Measurements from ENCODE around the gene UTS2R. TPM values are rescaled to one million over a fixed set of nuclear protein-coding genes. Genes with fewer than 3 reads are reported as not detected.

The UTS2R gene
- 0.40 TPM for polyA plus RNA-seq (ENCODE audit: insufficient read length)
- long read RNA-seq, donor 1: 0 reads
- long read RNA-seq, donor 2: 0 reads
- long read RNA-seq, donor 3: 0 reads
- long read RNA-seq, donor 4: 0 reads
- long read RNA-seq, donor 5: 0 reads
- long read RNA-seq, donor 6, partial matches to known transcripts: 0 of 1 reads
- long read RNA-seq, donor 6, other reads (novel, unspliced or antisense): 0 of 1 reads
- long read RNA-seq, donor 7: 0 reads
- long read RNA-seq, donor 8: 0 reads

DNA sequence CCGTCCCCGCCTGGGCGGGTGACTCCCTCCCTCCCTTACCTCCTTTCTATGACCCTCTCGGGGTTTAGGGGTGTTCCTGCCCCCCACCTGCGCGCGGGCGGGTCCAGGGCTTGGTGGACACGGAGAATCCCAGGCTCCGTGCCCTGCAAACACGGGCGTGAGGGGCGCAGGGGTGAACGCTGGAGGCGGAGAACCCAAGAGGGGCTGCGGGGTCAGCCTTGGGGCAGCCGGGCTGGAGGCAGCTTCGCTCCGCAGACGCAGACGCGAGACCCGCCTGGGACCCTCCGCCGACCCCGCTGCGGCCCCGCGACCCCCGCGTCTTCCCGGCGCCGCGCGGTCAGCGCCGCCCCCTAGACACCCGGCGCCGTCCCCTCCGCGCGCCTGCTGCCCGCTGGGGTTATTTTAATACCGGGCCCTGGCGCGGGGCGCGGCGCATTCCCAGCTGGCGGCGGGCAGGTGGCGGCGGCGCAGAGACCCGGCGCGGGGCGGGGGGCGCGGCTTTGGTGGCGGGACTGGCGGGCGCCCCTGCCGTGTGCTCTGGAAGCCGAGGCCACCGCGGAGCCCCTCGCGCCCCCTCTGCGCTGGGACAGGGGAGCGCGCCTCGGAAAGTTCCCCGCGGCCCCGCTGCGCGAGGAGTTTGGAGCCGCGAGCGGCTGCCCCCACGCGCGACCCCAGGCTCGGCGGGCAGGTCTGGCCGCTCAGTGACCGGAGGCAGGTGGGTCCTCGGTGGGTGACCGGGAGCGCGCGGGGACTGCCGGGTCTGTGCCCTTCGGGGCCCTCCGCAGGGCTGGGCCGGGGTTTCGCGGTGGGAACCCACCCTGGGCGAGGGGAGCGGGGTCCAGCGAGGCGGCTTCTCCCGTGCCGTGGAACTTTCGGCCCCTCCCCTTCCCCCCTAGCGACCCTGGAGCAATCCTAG lies at the start of gene UTS2R:
UTS2R (plus strand) TSS at position 433 of the 916 bp plus-strand sequence. CDS start 2,560 bp downstream, outside the sequence.
- no peak for DNase-seq

- DNase-seq: no peak
Observed at GRCh38 chr17:82321947-82322466, 49.6 kb upstream of the UTS2R start.

DNA sequence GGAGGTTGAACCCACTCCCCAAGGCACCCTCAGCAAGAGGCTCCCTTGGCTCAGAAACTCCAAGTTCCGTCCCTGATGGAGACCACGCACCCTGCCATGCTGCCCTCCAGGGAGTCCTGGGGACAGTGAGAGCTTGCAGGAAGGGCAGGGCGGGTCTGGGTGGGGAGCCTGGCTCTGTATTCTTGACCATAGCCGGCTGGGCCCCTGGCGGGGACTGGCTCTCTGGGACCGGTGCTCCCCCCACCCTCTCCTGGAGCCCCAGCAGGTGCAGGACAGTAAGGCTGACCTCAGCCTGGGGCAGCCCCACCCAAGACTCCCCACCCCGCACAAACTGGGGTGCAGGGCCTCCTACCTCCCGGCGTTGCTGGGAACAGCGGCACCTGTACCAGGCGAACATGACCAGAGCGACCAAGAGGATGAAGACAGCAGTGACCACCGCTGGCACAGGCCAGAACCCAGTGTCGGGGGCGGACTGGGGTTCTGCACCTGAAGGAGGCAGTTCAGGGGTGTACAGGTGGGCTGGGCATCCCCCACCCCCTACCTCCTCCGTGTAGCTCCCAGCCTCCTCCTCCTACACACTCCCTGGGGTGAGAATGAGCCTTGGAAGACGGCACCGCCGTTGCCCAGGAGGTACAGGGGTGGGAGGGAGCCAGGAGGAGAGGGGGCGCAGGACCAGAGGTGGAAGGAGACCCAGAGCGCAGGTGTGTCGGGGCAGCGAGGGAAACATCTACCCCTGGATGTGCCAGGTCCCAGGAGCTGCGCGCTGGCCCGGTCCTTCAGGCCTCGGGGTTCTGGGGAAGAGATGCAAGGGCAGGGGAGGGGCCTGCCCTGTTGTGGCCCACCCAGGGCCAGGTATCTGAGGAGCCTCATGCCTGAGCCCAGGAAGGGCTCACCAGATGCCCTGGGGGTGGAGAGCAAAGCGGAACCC lies 48.8 kb upstream of the UTS2R start:
- DNase-seq: no peak

DNA sequence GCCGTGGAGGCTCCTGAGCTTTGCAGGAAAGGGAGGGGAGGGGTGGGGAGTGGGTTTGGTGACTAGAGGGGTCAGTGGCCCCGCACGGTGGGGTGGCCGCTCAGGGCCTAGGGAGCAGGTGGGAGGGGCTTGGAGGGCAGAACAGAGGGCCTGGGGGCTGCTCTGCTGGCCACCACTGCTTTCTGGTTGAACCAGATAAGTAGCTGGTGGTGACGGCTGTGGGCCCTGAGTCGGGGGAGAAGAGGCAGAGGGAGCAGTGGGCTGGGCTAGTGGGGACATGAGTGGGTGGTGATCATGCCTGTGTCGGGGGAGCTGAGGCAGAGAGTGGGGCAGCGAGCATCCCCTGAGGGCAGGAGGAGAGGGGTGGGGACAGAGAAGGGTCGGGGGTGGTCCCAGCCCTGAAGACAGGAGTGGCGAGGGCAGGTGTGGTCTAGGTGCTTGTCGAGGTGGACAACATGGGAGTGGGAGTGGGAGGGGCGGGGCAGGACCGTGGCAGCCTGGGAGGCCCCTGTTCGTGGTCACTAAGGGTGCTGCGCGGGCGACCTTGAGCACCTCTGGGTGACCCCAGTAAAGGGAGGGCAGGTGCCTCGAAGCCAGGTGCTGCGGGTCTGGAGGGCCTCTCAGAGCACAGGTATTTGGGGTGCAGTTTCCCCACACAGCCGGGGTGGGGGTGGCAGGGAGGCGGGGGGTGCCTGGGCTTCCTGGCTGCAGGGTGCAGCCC lies 47.9 kb upstream of the UTS2R start:
- no peak for DNase-seq

DNA sequence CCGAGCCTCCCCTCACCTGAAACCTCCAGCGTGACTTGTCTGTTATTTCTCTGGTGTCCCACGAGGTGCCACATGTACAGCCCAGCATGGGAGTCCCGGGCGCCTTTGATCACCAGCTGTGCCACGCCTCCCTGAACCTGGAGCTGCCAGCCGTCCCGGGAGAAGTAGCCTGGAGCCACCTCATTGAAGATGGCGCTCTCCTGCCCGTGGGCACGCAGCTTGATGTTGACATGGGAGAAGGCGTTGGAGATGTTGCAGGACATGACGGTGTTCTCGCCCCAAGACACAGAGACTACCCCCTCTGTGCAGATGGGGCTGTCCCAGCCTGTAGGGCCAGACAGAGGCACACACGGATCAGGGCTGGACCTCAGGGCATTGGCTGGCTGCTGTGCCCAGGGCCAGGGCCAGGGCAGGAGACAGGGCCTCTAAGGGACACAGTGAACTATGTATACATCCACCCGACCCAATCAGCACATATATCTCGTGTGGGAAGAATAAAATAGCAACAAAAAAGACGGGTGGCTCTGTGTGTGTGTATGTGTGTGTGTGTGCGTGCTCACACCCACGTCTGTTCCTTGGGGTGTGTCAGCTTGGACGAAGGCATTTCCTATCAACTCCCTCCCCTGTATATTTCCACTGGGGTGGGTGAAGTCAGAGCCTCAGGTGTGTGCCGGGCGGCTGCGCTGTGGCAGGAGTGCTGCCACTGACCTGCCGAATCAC lies 46.8 kb upstream of the UTS2R start:
- DNase-seq: no peak

DNA sequence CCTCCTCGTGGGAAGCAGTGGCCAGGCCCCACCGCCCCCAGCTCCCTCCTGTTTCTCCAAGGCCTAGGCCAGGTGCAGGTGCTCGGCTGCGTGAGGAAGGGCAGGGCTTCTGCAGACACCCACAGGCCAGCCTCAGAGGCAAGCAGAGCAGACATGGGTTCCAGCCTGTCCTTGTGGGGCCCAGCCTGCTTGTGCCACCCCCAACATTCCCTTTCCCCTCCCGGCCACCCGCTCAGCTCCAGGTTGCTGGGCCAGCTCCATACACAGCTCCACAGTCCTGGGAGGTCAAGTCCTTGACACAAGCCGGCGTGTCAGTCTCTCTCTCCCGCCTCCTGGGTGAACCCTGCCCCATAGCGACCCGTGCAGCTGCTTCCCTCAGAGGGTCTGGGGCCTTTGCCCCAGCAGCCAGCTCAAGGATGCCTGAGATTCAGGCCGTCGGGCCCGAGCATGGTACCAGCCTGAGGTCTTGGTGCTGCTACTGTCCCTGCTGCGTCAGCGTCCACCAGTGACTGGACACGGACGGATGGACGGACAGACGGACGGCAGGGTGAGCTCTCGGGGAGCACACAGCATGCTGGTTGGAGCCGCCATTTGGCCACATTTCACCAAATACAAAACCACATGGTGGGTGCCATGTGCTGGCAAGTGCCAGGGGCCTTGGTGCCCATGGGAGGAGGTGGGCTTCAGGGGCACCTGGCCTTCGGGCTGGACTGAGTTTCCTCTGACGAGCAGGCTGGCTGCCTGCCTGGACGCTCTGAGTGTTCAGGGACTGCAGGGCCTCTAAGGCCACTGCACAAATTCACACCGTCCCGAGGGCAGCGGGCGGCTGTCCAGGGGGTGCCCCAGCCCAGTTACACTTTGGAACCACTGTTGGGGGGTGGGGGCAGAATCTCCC lies 46.0 kb upstream of the UTS2R start:
- DNase-seq: no peak

DNA sequence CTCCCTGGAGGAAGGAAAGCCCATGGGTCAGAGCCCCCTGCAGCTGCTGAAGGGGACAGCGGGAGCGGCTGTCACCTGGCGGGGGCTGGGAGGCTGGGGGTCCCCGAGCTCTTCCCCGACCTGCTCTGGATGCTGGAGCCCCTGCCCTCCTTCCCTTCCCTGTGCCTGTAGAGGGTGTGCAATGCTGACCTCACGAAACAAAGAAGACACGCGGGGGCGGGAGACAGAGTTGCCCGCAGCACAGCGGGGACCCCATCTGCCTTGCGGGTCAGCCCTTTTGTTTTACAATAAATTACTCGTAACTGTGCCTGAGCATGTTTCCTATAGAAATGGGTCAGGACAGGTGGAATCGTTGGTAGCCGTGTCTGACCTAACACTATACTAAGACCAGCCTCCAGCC lies 44.3 kb upstream of the UTS2R start:
- DNase-seq: no peak

- DNase-seq: no peak
Observed at GRCh38 chr17:82327757-82328140, 43.8 kb upstream of the UTS2R start.

DNA sequence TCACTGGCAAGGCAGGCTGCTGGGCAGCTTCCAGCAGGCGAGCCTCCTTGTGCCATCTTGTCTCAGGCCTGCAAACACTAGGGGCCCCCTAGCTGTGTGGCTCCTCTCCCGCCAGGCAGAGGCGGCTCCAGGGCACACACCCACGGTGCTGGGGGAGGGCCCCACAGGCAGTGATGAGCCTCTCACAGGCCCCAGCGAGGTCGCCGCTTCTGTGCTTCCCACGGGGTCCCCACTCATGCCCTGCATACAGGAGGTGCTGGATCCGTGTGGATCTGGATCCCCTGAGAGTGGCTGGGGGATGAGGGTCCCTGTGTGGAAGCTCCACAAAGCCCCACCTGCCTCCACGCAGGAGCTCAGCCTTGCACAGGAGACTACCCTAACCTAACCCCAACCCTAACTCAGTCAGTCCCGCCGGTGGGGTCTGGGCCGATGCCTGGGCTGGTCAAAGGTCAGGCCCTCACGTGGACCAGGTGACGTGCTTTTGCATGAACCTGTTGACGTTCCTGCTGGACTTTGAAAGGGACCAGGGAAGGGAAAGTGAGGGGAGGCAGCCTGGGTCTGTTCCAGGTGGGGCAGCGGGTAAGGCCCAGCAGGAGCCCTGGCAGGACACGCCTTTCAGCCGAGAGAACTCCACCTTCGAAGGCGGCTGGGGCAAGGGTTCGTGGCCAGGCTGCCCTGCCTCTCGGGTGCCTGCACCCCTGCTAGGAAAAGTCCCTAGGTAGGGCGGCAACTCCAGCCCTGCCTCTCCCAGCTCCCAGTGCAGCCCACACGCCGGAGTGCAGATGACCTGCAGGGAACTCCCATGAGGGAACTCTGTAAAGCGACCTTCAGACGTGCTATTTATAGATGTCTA lies 43.2 kb upstream of the UTS2R start:
- DNase-seq: no peak

DNA sequence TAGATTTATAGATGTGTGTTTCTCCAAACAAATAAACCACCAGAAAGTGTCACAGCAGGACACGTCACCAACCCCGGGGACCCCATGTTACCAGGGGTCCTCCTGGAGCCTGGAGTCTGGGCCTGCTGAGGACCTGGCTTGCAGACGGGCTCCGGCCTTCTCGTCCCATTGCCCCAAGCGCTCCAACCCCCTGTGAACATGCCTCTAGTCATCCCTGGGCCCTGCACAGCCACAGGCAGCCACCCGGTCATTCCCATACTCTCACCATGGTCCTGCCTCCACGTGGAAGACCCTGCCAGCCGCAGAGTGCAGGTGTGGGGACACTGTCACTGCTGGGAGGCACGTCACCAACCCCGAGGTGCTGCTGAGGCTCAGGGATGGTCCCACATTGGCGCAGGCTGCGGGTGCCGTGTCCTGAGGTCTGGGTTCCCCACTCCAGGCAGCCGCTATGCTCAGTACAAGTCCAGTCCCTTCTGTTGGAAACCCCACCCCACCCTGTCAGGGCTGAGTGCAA lies 42.5 kb upstream of the UTS2R start:
- DNase-seq: no peak

- no peak for DNase-seq
Observed at GRCh38 chr17:82329683-82330321, 41.8 kb upstream of the UTS2R start.

DNA sequence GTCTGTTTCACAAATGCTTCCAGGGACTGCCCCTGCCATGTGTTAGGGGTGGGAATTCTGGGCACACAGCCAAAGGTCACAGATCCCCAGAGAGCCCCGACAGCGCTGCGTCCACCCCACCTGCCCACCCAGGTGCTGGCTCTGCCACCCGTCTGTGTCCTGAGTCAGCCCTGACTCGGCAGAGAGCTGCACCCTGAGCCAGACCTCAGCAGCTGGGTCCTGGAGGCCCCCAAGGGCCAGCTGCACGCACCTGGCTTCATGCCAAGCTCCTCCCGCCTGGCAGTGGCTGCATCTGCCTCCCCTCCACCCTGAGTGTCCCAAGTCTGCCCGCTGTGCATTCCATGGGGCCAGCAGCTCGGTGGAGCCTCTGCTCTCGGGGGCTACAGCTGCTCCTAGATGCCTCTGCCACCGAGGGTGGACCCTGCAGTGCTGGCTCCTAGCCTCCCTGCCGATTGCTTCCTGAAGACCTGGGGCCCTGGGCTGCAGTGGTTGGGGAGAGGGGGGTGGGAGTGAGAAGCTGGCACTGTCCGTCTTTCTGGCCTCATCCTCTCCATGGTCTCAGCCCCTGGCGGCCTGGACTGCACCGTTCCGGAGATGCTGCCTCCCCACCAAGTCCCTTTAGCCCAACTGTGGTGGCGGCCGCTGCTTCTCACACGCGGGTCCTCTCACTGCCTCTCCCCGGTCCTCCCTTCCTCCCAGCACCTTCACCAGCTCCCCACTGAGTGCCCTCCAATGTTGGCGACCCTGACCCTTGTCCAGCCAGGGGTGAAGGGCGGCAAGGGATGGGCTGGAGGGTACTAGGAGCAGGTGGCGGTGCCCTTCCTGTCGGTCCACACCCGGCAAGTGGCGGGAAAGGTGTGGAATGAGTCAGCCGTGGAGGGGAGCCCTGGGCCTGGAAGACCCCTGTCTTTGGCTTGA lies 41.0 kb upstream of the UTS2R start:
- DNase-seq: no peak

- no peak for DNase-seq
Observed at GRCh38 chr17:82331345-82331939, 40.1 kb upstream of the UTS2R start.

GRCh38 chr17:82332669-82333278 lies 38.8 kb upstream of the UTS2R start:
- no peak for DNase-seq

GRCh38 chr17:82333279-82334171 lies 38.0 kb upstream of the UTS2R start, which contains the start of gene SECTM1:
Gene SECTM1, minus strand, starts transcription at chr17:82333766. Its CDS starts 6,526 bp downstream, at chr17:82327240.
- DNase-seq: no peak

All from left kidney (tissue), 8 donors.